Measurements from ENCODE around the gene SELENBP1.

GRCh38 chr1:151401860-151402259 lies 29.4 kb upstream of the SELENBP1 start:
- TF ChIP-seq, protein P1, sequence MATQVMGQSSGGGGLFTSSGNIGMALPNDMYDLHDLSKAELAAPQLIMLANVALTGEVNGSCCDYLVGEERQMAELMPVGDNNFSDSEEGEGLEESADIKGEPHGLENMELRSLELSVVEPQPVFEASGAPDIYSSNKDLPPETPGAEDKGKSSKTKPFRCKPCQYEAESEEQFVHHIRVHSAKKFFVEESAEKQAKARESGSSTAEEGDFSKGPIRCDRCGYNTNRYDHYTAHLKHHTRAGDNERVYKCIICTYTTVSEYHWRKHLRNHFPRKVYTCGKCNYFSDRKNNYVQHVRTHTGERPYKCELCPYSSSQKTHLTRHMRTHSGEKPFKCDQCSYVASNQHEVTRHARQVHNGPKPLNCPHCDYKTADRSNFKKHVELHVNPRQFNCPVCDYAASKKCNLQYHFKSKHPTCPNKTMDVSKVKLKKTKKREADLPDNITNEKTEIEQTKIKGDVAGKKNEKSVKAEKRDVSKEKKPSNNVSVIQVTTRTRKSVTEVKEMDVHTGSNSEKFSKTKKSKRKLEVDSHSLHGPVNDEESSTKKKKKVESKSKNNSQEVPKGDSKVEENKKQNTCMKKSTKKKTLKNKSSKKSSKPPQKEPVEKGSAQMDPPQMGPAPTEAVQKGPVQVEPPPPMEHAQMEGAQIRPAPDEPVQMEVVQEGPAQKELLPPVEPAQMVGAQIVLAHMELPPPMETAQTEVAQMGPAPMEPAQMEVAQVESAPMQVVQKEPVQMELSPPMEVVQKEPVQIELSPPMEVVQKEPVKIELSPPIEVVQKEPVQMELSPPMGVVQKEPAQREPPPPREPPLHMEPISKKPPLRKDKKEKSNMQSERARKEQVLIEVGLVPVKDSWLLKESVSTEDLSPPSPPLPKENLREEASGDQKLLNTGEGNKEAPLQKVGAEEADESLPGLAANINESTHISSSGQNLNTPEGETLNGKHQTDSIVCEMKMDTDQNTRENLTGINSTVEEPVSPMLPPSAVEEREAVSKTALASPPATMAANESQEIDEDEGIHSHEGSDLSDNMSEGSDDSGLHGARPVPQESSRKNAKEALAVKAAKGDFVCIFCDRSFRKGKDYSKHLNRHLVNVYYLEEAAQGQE (IDR thresholded peaks at IDR 0.05; ENCODE audit: low read depth), result no peak
- no peak for TF ChIP-seq USF1 (IDR thresholded peaks at IDR 0.05)
- TF ChIP-seq YY1 (IDR thresholded peaks at IDR 0.05; ENCODE audit: low read depth), result no peak
- no peak for TF ChIP-seq TAF1 (IDR thresholded peaks at IDR 0.05; ENCODE audit: low read depth)
